ENCODE measurements around the gene RNU6-9. TPM values are rescaled to one million over a fixed set of nuclear protein-coding genes. Genes with fewer than 3 reads are reported as not detected.

The RNU6-9 gene
- total and polyA plus RNA-seq, 2 donors (not counting 1 experiment from before 2014, with no cell fraction given), result not detected

DNA sequence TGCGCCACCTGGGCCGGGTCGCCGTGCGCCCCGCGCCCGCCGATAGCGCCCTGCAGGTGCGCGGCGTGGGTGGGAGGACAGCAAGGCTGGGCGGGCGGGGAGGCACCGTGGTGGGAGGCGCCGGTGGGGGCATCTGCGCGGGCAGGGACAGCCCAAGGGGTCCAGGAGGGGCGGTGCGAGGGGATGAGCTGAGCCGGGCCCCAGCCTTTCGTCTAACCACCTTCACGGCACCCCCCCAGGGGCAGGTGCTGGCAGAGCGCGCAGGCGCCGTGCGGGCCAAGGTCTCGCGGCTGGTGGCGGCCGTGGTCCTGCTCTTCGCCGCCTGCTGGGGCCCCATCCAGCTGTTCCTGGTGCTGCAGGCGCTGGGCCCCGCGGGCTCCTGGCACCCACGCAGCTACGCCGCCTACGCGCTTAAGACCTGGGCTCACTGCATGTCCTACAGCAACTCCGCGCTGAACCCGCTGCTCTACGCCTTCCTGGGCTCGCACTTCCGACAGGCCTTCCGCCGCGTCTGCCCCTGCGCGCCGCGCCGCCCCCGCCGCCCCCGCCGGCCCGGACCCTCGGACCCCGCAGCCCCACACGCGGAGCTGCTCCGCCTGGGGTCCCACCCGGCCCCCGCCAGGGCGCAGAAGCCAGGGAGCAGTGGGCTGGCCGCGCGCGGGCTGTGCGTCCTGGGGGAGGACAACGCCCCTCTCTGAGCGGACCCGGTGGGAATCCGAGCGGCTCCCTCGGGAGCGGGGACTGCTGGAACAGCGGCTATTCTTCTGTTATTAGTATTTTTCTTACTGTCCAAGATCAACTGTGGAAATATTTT lies 27.0 kb downstream of the RNU6-9 start:
- H3K4me3 Mint-ChIP-seq, result peak overlapping the region; percentile 85
- ATAC-seq (ENCODE audit: low read depth) (peak; percentile 39), DNase-seq (peak; percentile 87)
- Histone ChIP-seq H3K9me3 (ENCODE audit: control extremely low read depth in 1 of 3, control insufficient read depth in 2 of 3, insufficient read depth in 1 of 3, low read length in 2 of 3) (peaks cover 0 to 4% (median 0%) of the 10 kb centered on the region in 3 donors), H3K79me2 (ENCODE audit: control insufficient read depth, insufficient read depth, low read length) (peaks cover 10% of the 10 kb centered on the region), H3K9ac (ENCODE audit: low read length) (peak overlapping the region; percentile 57), H4K20me1 (ENCODE audit: control insufficient read depth, insufficient read depth, low read length, poor library complexity, severe bottlenecking) (peaks cover 4% of the 10 kb centered on the region), H2AFZ (ENCODE audit: insufficient read depth, low read depth, low read length, poor library complexity, severe bottlenecking) (peak overlapping the region; percentile 77), H3K27ac (ENCODE audit: low read length in 2 of 2) (peak overlapping the region in 1 of 2 donors; percentile 41), H3K4me1 (ENCODE audit: control insufficient read depth in 2 of 2, insufficient read depth in 2 of 2, low read length in 2 of 2) (peaks cover 49 to 60% of the 10 kb centered on the region in 2 donors), H3K36me3 (replicated peaks in 1 of 2; ENCODE audit: control extremely low read depth in 1 of 2, control insufficient read depth in 1 of 2, extremely low read depth in 1 of 2, insufficient read depth in 2 of 2, low read length in 1 of 2) (no peaks in the 10 kb centered on the region), H3K4me3 (ENCODE audit: control extremely low read depth in 1 of 5, extremely low read depth in 1 of 5, insufficient read depth in 1 of 5, low read depth in 2 of 5, low read length in 4 of 5) (peak overlapping the region in 4 of 5 experiments; percentile 40 to 70 (median 54)), H3K4me2 (replicated peaks; ENCODE audit: low read depth, low read length, poor library complexity, severe bottlenecking) (peak overlapping the region; percentile 93), H3K27me3 (replicated peaks in 1 of 4; ENCODE audit: control extremely low read depth in 1 of 4, control insufficient read depth in 3 of 4, insufficient read depth in 4 of 4, low read length in 3 of 4) (peaks cover 0 to 32% (median 4%) of the 10 kb centered on the region in 4 experiments)
- intact Hi-C loops (cut with micrococcal nuclease), result loop anchor here (2.0 to 10.0 kb wide), 4 partner anchors 145 to 321 kb away; partner anchors contain the start of genes ARHGAP45, ATP5F1D and RNF126
- WGBS (ENCODE audit: insufficient coverage), result under 1% methylated on average over 82 of the region's 84 CpGs
- peak overlapping the region; percentile 38 for H3K27ac Mint-ChIP-seq
- POLR2A ChIA-PET, result interaction anchor here (0.5 to 3.6 kb wide), 6 partner anchors 11 to 64 kb away, joined by 3 to 22 read pairs (median 7); partner anchors contain the start of genes MED16, RNU6-9 and WDR18
- H3K4me1 Mint-ChIP-seq, result peaks cover 35% of the 10 kb centered on the region
- no peaks in the 10 kb centered on the region for H3K9me3 Mint-ChIP-seq (ENCODE audit: insufficient read depth)
- CTCF ChIA-PET, result interaction anchor here (0.7 to 7.9 kb wide), 13 partner anchors 18 to 324 kb away, joined by 3 to 143 read pairs (median 3); partner anchors contain the start of genes CFD, GRIN3B, MED16 and RNU6-9
- no peaks in the 10 kb centered on the region for H3K27me3 Mint-ChIP-seq
- TF ChIP-seq, protein P1, sequence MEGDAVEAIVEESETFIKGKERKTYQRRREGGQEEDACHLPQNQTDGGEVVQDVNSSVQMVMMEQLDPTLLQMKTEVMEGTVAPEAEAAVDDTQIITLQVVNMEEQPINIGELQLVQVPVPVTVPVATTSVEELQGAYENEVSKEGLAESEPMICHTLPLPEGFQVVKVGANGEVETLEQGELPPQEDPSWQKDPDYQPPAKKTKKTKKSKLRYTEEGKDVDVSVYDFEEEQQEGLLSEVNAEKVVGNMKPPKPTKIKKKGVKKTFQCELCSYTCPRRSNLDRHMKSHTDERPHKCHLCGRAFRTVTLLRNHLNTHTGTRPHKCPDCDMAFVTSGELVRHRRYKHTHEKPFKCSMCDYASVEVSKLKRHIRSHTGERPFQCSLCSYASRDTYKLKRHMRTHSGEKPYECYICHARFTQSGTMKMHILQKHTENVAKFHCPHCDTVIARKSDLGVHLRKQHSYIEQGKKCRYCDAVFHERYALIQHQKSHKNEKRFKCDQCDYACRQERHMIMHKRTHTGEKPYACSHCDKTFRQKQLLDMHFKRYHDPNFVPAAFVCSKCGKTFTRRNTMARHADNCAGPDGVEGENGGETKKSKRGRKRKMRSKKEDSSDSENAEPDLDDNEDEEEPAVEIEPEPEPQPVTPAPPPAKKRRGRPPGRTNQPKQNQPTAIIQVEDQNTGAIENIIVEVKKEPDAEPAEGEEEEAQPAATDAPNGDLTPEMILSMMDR (IDR thresholded peaks at IDR 0.05), result no peak
- no peak for TF ChIP-seq EZH2 (IDR thresholded peaks at IDR 0.05; ENCODE audit: borderline replicate concordance, insufficient read depth, low read depth, low read length, poor library complexity, severe bottlenecking)

Measured in B cell (primary cell).